ENCODE results near the gene NRXN3.

Gene NRXN3

DNA sequence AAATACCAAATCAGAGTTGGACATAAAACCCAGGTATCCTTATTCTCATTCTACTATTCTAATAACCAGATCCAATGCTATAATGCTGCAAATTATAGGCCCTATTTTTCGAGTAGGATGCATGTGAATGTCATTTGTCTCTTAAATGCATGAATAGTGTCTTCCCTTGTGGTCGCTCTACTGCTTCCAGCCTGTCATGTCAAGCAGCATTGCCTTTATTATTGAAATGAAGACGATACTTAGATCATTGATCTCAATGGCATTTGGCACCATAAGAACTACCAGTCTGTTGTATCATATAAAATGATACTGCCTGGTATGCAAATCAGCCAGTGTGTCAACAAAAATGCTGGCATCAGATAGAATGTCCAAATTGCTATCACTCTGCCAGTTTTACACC lies 1392.0 kb downstream of the NRXN3 start:
- Histone ChIP-seq H3K36me3 (ENCODE audit: low read depth) (no peaks in the 10 kb centered on the region), H3K27ac (ENCODE audit: poor library complexity, severe bottlenecking) (no peak overlapping the region), H3K4me3 (ENCODE audit: severe bottlenecking) (no peak overlapping the region), H3K9me3 (ENCODE audit: severe bottlenecking) (no peaks in the 10 kb centered on the region), H3K27me3 (ENCODE audit: insufficient read depth, poor library complexity, severe bottlenecking) (no peaks in the 10 kb centered on the region), H3K4me1 (ENCODE audit: insufficient read depth, poor library complexity, severe bottlenecking) (no peaks in the 10 kb centered on the region)
- DNase-seq (ENCODE audit: low spot score) (no peak), ATAC-seq (ENCODE audit: low read depth) (no peak)
- TF ChIP-seq, protein P1, sequence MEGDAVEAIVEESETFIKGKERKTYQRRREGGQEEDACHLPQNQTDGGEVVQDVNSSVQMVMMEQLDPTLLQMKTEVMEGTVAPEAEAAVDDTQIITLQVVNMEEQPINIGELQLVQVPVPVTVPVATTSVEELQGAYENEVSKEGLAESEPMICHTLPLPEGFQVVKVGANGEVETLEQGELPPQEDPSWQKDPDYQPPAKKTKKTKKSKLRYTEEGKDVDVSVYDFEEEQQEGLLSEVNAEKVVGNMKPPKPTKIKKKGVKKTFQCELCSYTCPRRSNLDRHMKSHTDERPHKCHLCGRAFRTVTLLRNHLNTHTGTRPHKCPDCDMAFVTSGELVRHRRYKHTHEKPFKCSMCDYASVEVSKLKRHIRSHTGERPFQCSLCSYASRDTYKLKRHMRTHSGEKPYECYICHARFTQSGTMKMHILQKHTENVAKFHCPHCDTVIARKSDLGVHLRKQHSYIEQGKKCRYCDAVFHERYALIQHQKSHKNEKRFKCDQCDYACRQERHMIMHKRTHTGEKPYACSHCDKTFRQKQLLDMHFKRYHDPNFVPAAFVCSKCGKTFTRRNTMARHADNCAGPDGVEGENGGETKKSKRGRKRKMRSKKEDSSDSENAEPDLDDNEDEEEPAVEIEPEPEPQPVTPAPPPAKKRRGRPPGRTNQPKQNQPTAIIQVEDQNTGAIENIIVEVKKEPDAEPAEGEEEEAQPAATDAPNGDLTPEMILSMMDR (IDR thresholded peaks at IDR 0.05; ENCODE audit: poor library complexity, severe bottlenecking), result no peak

DNA sequence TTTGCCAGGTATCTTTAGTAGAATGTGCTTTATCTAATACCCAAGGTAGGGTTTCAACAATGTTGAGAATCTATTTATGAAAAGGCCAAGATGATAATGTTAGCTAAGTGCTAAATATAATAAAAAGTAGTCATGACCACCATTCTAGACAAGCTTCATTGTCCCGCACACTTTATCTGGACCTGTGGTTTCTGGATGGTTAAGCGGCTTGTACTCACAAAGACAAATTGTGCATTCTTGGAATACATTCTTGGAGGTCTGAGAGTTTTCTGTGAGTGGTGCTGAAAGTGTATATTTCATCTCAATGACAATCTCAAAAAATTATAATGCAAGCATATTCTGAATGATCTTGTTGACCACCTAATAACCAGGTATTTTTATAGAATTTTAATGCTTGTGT lies 1394.2 kb downstream of the NRXN3 start:
- TF ChIP-seq, protein P1 (IDR thresholded peaks at IDR 0.05; ENCODE audit: poor library complexity, severe bottlenecking), result no peak
- no peak for ATAC-seq (ENCODE audit: low read depth)
- Histone ChIP-seq H3K27me3 (ENCODE audit: insufficient read depth, poor library complexity, severe bottlenecking) (no peaks in the 10 kb centered on the region), H3K9me3 (ENCODE audit: severe bottlenecking) (no peaks in the 10 kb centered on the region), H3K4me3 (ENCODE audit: severe bottlenecking) (no peak overlapping the region), H3K36me3 (ENCODE audit: low read depth) (no peaks in the 10 kb centered on the region), H3K27ac (ENCODE audit: poor library complexity, severe bottlenecking) (no peak overlapping the region), H3K4me1 (ENCODE audit: insufficient read depth, poor library complexity, severe bottlenecking) (no peaks in the 10 kb centered on the region)
- DNase-seq (ENCODE audit: low spot score), result no peak

DNA sequence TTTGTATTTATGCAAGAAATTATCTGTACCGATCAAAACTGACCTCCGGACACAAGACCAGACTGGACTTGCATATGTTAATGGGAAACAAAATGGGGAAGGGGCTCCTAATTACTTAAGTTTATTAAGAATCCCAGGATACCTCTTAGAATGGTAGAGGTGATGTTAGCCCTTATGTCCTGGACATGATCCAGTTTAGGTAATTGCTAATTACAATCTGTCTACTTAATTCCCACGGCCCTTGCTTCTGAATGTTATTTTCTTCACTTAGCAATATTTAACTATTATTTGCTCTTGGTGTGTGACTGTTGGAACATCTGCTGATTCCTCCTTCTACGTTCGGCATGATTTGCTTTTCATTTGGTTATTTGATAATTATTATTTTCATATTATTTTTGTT lies 1397.1 kb downstream of the NRXN3 start:
- no peaks in the 10 kb centered on the region for H3K4me1 ChIP-seq (ENCODE audit: insufficient read depth, poor library complexity, severe bottlenecking)
- no peaks in the 10 kb centered on the region for H3K9me3 ChIP-seq (ENCODE audit: severe bottlenecking)
- DNase-seq (ENCODE audit: low spot score) (no peak), ATAC-seq (ENCODE audit: low read depth) (no peak)
- no peaks in the 10 kb centered on the region for H3K36me3 ChIP-seq (ENCODE audit: low read depth)
- no peaks in the 10 kb centered on the region for H3K27me3 ChIP-seq (ENCODE audit: insufficient read depth, poor library complexity, severe bottlenecking)
- TF ChIP-seq, protein P1 (IDR thresholded peaks at IDR 0.05; ENCODE audit: poor library complexity, severe bottlenecking), result no peak
- no peak overlapping the region for H3K4me3 ChIP-seq (ENCODE audit: severe bottlenecking)
- H3K27ac ChIP-seq (ENCODE audit: poor library complexity, severe bottlenecking), result no peak overlapping the region

DNA sequence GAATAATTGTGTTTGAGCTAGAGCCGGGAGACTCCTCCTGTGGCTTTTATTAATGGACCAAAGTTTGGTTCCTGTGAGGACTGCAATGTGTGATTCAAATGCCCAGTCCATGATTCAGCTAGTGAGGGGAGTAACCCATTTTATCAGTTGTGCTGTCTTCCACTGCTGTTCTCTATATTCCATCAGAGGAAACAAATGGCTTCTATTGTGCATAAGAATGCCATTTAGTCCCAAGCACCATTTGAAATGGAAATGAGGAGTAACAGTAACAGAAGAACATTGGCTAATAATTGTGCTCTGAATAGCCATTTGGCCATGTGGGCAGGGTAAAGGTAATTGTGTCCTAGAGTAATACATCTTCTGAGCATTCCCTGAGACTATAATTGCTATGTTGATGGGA lies 1398.4 kb downstream of the NRXN3 start:
- no peak overlapping the region for H3K4me3 ChIP-seq (ENCODE audit: severe bottlenecking)
- TF ChIP-seq, protein P1 (IDR thresholded peaks at IDR 0.05; ENCODE audit: poor library complexity, severe bottlenecking), result no peak

DNA sequence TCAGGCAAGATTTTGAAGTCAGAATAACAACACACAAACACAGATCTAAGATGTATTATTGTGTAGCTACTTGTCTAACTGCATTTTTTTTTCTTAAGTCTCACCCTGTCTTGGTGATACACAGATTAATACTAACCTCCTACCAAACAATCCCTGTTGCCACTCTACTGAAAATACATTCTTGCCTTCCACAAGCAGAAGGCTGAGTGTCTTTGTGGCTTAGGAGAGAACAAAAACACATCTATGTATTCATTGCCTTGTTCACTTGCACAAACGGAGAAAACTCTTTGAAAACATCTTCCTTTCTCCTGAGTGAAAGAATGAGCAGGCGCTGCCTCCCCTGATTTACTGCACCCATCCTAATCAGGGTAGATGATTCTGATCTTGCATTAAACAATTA lies 1398.9 kb downstream of the NRXN3 start:
- Histone ChIP-seq H3K4me3 (ENCODE audit: severe bottlenecking) (no peak overlapping the region), H3K36me3 (ENCODE audit: low read depth) (no peaks in the 10 kb centered on the region), H3K9me3 (ENCODE audit: severe bottlenecking) (no peaks in the 10 kb centered on the region), H3K27ac (ENCODE audit: poor library complexity, severe bottlenecking) (no peak overlapping the region), H3K27me3 (ENCODE audit: insufficient read depth, poor library complexity, severe bottlenecking) (no peaks in the 10 kb centered on the region), H3K4me1 (ENCODE audit: insufficient read depth, poor library complexity, severe bottlenecking) (no peaks in the 10 kb centered on the region)
- TF ChIP-seq, protein P1 (IDR thresholded peaks at IDR 0.05; ENCODE audit: poor library complexity, severe bottlenecking), result no peak
- ATAC-seq (ENCODE audit: low read depth), result no peak
- DNase-seq (ENCODE audit: low spot score), result no peak

More for the DNA sequence above, 1398.4 kb downstream of the NRXN3 start:
- Histone ChIP-seq H3K36me3 (ENCODE audit: low read depth) (no peaks in the 10 kb centered on the region), H3K4me1 (ENCODE audit: insufficient read depth, poor library complexity, severe bottlenecking) (no peaks in the 10 kb centered on the region), H3K9me3 (ENCODE audit: severe bottlenecking) (no peaks in the 10 kb centered on the region), H3K27ac (ENCODE audit: poor library complexity, severe bottlenecking) (no peak overlapping the region), H3K27me3 (ENCODE audit: insufficient read depth, poor library complexity, severe bottlenecking) (no peaks in the 10 kb centered on the region)
- DNase-seq (ENCODE audit: low spot score), result no peak
- no peak for ATAC-seq (ENCODE audit: low read depth)

Data from RWPE2 (cell line).